ENCODE data around the gene SMPD3.

DNA sequence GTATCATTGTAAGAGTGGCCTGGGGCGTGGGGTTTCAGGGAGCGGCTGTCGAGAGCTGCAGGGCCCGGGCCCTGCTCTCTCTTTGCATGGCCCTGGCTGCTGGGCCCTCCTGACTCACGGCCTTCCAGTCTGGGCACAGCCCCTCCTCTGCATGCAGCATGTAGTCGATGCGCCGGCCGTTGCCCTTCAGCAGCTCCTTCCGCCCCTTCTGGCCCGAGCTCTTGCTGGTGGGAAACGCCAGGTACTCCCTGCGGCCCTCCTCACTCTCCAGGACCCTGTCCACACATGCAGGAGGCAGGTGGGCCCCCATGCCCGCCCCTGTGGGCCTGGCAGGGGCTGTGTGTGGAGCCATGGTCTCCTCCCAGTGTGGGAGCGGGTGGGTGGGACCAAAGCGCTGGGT is 86.8 kb downstream of the SMPD3 start:
- TF ChIP-seq CTCF (IDR thresholded peaks at IDR 0.05) = no peak
- TF ChIP-seq POLR2A (IDR thresholded peaks at IDR 0.05) = no peak

Data from uterus (tissue), 2 donors.